B cell (primary cell): ENCODE measurements around the gene TRDN.

Source experiments
- CTCF ChIP-seq: fragments of 200-600 bp; IDR thresholded peaks from one replicate; pipeline ENCODE4 v1.8.0; 2022; ENCODE audit warnings: antibody characterized with exemption, mild to moderate bottlenecking
- EZH2 ChIP-seq: IDR thresholded peaks from 2 replicates; pipeline ENCODE4 v1.6.1; 2012; ENCODE audit warnings: borderline replicate concordance, low read depth, mild to moderate bottlenecking, moderate library complexity, low read length; ENCODE audit not compliant: insufficient read depth, poor library complexity, severe bottlenecking

- no peak for TF ChIP-seq EZH2
- TF ChIP-seq CTCF = no peak
Measured at GRCh38 chr6:123668063-123668462, 31.3 kb upstream of the TRDN start.
